A673 (cell line): ENCODE data around the gene TSR3. TPM values are rescaled to one million over a fixed set of nuclear protein-coding genes. Genes with fewer than 3 reads are reported as not detected.

Experiments used
- BruUV-seq: library from RNA; stranded (reverse); fragments of 400-500 nt; replicated peaks from 2 replicates; lab custom pipeline; 2021; lab: Mats Ljungman, UMichigan
- CTCF ChIA-PET: fragments of 300-600 bp; sonication (Branson Sonifier 250); formaldehyde crosslinking; loops from one replicate; lab custom pipeline; 2022; ENCODE audit warnings: antibody characterized with exemption; lab: Charles Lee
- POLR2A ChIA-PET: fragments of 300-600 bp; sonication (Branson Sonifier 250); formaldehyde crosslinking; loops from one replicate; lab custom pipeline; 2022; ENCODE audit warnings: antibody characterized with exemption; ENCODE audit not compliant: low non-redundant PET; lab: Charles Lee
- DNase-seq: peaks from one replicate; pipeline ENCODE4 v3.0.0-alpha.2; 2015; ENCODE audit warnings: low spot score
- H3K27ac ChIP-seq: fragments of 200-600 bp; sonication (generic); 2 replicates; pipeline ENCODE4 v1.5.1; 2016; ENCODE audit warnings: mixed run types, low read depth, mild to moderate bottlenecking, mixed read lengths, antibody characterized with exemption, low read length; ENCODE audit not compliant: poor library complexity, severe bottlenecking
- H3K27me3 ChIP-seq: fragments of 200-600 bp; sonication (generic); replicated peaks from 2 replicates; pipeline ENCODE4 v1.6.1; 2017; ENCODE audit warnings: mixed run types, low read depth, mild to moderate bottlenecking, mixed read lengths, antibody characterized with exemption, low read length; ENCODE audit not compliant: insufficient read depth, poor library complexity
- H3K36me3 ChIP-seq: fragments of 200-600 bp; sonication (generic); 2 replicates; pipeline ENCODE4 v1.6.1; 2016; ENCODE audit warnings: mixed run types, mild to moderate bottlenecking, mixed read lengths, antibody characterized with exemption, low read length; ENCODE audit not compliant: insufficient read depth, poor library complexity, severe bottlenecking
- H3K4me1 ChIP-seq: fragments of 200-600 bp; sonication (generic); 2 replicates; pipeline ENCODE4 v1.6.1; 2017; ENCODE audit warnings: mixed run types, mild to moderate bottlenecking, mixed read lengths, antibody characterized with exemption, low read length; ENCODE audit not compliant: insufficient read depth, poor library complexity, severe bottlenecking
- H3K4me3 ChIP-seq: fragments of 200-600 bp; sonication (generic); 2 replicates; pipeline ENCODE4 v1.5.1; 2016; ENCODE audit warnings: low read depth, mixed run types, mild to moderate bottlenecking, mixed read lengths, low read length; ENCODE audit not compliant: poor library complexity, severe bottlenecking
- H3K9me3 ChIP-seq: fragments of 200-600 bp; sonication (generic); 2 replicates; pipeline ENCODE4 v1.6.1; 2016; ENCODE audit warnings: mixed run types, low read depth, mild to moderate bottlenecking, mixed read lengths, antibody characterized with exemption, low read length; ENCODE audit not compliant: poor library complexity, severe bottlenecking
- CTCF ChIP-seq: fragments of 300-800, 200-600 bp; sonication (generic); conservative IDR thresholded peaks from 2 replicates; pipeline ENCODE4 v1.5.1; 2017; ENCODE audit warnings: low read depth, mild to moderate bottlenecking, antibody characterized with exemption, low read length, moderate library complexity, mixed read lengths
- EZH2 ChIP-seq: fragments of 200-600 bp; sonication (generic); IDR thresholded peaks from 2 replicates; pipeline ENCODE4 v1.6.1; 2017; ENCODE audit warnings: borderline replicate concordance, low read depth, mild to moderate bottlenecking, mixed read lengths, antibody characterized with exemption, low read length; ENCODE audit not compliant: poor library complexity, severe bottlenecking
- intact Hi-C: fragments of 100-400 bp; cut with micrococcal nuclease; formaldehyde crosslinking; loops from one replicate; pipeline ENCODE4 v1.10.0; 2022; ENCODE audit not compliant: unreplicated experiment
- total RNA-seq: library from RNA; stranded (reverse); gene quantifications from 2 replicates; pipeline ENCODE4 v1.2.3, GENCODE V29; 2021

The TSR3 gene
- total RNA-seq, 1 experiment from 2014 or later: 57.2 TPM

- TF ChIP-seq CTCF: no peak
- ChIA-PET POLR2A (no interaction called here), CTCF (interaction anchor here (0.5 kb wide), 1 partner anchor 18 kb away, joined by 3 read pairs; no protein-coding TSS in a partner anchor)
- peaks cover 66% of the 10 kb centered on the region for H3K36me3 ChIP-seq
- H3K4me1 ChIP-seq: no peaks in the 10 kb centered on the region
- DNase-seq: no peak
- no TSS peak for BruUV-seq
- no peaks in the 10 kb centered on the region for H3K9me3 ChIP-seq
- H3K27ac ChIP-seq: no peak overlapping the region
- H3K27me3 ChIP-seq: no peaks in the 10 kb centered on the region
- no peak overlapping the region for H3K4me3 ChIP-seq
- intact Hi-C loops: no loop called here
These were observed 14.5 kb upstream of the TSR3 start for GRCh38 chr16:1366060-1366711.

- TF ChIP-seq CTCF: no peak
- no peak for TF ChIP-seq EZH2
- H3K4me3 ChIP-seq: no peak overlapping the region
- no TSS peak for BruUV-seq
- H3K27me3 ChIP-seq: no peaks in the 10 kb centered on the region
- no peak overlapping the region for H3K27ac ChIP-seq
- intact Hi-C loops: no loop called here
- peaks cover 75% of the 10 kb centered on the region for H3K36me3 ChIP-seq
- H3K4me1 ChIP-seq: no peaks in the 10 kb centered on the region
- no peaks in the 10 kb centered on the region for H3K9me3 ChIP-seq
- ChIA-PET POLR2A (interaction anchor here (0.5 kb wide), 1 partner anchor 22 kb away, joined by 6 read pairs; no protein-coding TSS in a partner anchor), CTCF (no interaction called here)
- no peak for DNase-seq
These were observed 12.8 kb upstream of the TSR3 start for GRCh38 chr16:1364510-1364909.

- BruUV-seq: TSS peak; percentile 24
- Histone ChIP-seq H3K9me3 (no peaks in the 10 kb centered on the region), H3K4me1 (no peaks in the 10 kb centered on the region), H3K36me3 (peaks cover 78% of the 10 kb centered on the region), H3K4me3 (no peak overlapping the region), H3K27ac (no peak overlapping the region), H3K27me3 (no peaks in the 10 kb centered on the region)
- POLR2A ChIA-PET: no interaction called here
- DNase-seq: peak; percentile 62
- intact Hi-C loops: no loop called here
- CTCF ChIA-PET: interaction anchor here (0.7 to 1.0 kb wide), 2 partner anchors 16 to 32 kb away, joined by 3 to 4 read pairs; no protein-coding TSS in a partner anchor
- TF ChIP-seq CTCF (peak; percentile 91), EZH2 (no peak)
These were observed 11.9 kb upstream of the TSR3 start for GRCh38 chr16:1363501-1364041.
